ENCODE data around the gene NMRAL1.

GRCh38 chr16:4477966-4478365, 3.5 kb upstream of the NMRAL1 start:
- TF ChIP-seq, protein P1, sequence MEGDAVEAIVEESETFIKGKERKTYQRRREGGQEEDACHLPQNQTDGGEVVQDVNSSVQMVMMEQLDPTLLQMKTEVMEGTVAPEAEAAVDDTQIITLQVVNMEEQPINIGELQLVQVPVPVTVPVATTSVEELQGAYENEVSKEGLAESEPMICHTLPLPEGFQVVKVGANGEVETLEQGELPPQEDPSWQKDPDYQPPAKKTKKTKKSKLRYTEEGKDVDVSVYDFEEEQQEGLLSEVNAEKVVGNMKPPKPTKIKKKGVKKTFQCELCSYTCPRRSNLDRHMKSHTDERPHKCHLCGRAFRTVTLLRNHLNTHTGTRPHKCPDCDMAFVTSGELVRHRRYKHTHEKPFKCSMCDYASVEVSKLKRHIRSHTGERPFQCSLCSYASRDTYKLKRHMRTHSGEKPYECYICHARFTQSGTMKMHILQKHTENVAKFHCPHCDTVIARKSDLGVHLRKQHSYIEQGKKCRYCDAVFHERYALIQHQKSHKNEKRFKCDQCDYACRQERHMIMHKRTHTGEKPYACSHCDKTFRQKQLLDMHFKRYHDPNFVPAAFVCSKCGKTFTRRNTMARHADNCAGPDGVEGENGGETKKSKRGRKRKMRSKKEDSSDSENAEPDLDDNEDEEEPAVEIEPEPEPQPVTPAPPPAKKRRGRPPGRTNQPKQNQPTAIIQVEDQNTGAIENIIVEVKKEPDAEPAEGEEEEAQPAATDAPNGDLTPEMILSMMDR (IDR thresholded peaks at IDR 0.05), result no peak
- TF ChIP-seq EP300 (IDR thresholded peaks at IDR 0.05) (no peak), POLR2A (IDR thresholded peaks at IDR 0.05) (no peak)

All from ovary (tissue), 3 donors.